ENCODE results near the gene CACNA1C.

The CACNA1C gene

GRCh38 chr12:2332236-2332635 lies 279.4 kb downstream of the CACNA1C start:
- no peak for DNase-seq

DNA sequence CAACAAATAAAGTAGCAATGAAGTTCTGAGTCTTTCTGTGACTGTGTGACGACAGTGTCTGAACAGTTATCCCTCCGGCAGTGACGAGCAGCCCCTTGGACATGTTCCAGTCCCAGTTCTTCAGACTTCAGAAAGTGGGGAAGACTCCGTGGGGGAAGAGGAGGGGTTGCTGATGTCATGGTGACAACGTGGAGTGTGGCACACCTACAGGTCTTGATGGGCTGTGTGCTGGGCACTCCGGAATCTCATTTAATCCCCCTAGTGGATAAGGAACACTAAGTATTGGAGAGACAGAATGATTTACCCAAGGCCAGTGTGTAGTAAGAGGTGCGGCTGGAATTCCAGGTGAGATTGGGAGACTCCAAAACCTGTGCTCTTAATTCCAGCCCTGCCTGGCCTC lies 280.2 kb downstream of the CACNA1C start:
- DNase-seq, result no peak

DNA sequence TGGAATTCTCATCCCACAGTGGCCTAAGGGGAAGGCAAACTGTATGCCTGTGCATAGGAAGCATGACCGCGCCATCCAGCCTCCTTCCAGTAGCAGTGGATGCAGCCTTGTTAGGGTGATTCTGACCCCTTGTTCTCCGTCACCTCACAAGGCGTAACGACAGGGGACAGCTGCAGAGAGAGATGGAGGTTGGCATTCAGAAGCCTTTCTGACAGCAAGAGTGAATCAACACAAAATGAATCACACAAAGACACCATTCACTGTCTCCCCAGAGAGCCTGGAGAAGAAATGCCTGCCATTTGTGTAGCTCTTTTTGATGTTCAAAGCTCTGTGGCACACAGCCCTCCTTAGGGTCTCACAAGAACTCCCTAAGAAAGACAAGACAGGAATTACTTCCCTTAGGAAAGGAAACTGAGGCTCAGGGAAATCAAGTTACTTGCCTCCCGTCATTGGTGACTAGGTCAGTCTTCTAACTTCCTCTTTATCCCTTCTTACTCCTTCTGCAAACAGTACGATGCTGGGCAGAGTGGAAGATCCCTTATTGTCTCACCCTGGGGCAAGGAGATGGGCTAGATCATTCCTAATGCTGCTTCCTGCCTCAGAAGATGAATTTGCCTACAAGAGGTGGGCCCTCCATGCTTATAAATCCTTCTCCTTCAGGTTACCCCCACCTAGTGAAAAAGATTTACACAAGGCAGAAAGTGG lies 280.9 kb downstream of the CACNA1C start:
- no peak for DNase-seq

- no peak for DNase-seq
Measured at GRCh38 chr12:2334271-2334670, 281.5 kb downstream of the CACNA1C start.

GRCh38 chr12:2334689-2335088 lies 281.9 kb downstream of the CACNA1C start:
- no peak for DNase-seq

GRCh38 chr12:2335109-2335508 lies 282.3 kb downstream of the CACNA1C start:
- DNase-seq, result no peak

DNA sequence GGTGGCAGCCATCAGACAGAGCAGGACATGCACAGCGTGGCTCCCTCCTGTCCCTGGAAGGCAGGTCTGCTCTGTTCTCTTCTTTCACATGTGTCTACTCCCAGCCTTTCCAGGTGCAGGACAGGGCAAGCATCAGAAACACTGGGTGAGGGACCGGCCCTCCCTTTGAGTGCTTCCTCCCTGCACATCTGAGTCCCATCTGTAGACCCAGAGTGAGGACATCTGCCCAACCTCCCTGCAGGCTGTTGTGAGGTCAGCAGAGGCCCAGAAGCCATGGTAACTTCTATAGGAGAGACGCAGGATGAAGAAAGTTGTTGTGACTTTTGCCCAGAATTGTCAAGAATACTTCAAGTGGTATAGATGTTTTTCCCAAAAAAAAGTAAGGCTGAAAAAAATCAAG lies 282.7 kb downstream of the CACNA1C start:
- no peak for DNase-seq

DNA sequence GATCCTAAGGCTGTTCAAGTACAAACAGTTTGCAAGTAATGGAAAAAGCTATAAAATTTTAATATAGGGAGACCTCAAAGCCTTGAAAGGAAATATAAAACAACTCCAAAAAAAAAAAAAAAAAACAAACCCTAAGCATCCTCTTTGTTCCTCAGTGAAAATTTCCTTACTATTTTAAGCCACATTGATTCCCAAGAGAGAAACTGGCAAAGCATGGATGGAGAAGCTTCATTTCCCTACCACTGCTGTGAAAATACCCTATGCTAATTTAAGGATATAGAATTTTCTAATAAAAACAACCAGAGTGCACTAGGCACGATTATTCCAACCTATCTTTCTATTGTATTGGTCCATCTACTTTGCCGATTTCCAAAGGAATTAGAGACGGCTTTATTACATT lies 283.1 kb downstream of the CACNA1C start:
- no peak for DNase-seq

DNA sequence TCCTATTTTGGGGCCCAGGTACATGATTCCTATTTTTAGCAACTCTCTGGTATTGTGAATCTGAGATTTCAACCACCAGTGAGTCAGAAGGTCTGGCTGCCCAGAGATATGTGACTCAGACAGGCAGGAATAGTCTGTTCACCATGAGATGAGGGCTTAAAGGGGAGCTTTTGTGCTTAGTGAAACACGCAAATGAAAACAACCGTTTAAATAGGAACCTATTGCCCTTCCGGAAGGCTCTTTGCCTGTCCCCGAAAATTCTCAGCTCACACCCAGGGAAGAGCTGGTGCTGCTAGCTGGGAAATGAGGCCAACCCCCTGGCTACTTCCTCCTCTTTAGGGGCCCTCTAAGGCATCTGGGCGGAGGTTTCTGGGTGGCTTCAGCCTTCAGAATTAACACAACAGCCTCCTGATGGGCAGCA lies 283.6 kb downstream of the CACNA1C start:
- no peak for DNase-seq

GRCh38 chr12:2337031-2338010 lies 284.5 kb downstream of the CACNA1C start:
- DNase-seq, result no peak

GRCh38 chr12:2338381-2338780 lies 285.6 kb downstream of the CACNA1C start:
- no peak for DNase-seq

DNA sequence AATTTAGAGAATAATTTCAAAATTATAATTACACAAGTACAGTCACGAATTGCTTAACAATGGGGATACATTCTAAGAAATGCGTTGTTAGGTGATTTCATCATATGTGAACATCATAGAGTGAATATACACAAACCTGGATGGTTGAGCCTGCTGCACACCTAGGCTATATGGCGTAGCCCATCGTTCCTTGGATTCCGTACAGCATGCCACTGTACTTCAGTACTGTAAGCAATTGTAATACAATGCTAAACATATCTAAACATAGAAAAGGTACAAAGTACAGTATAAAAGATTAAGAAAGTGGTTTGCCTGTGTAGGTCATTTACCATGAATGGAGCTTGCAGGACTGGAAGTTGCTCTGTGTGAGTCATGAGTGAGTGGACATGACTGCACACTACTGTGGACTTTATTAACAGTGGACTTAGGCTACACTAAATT lies 286.2 kb downstream of the CACNA1C start:
- no peak for DNase-seq

DNA sequence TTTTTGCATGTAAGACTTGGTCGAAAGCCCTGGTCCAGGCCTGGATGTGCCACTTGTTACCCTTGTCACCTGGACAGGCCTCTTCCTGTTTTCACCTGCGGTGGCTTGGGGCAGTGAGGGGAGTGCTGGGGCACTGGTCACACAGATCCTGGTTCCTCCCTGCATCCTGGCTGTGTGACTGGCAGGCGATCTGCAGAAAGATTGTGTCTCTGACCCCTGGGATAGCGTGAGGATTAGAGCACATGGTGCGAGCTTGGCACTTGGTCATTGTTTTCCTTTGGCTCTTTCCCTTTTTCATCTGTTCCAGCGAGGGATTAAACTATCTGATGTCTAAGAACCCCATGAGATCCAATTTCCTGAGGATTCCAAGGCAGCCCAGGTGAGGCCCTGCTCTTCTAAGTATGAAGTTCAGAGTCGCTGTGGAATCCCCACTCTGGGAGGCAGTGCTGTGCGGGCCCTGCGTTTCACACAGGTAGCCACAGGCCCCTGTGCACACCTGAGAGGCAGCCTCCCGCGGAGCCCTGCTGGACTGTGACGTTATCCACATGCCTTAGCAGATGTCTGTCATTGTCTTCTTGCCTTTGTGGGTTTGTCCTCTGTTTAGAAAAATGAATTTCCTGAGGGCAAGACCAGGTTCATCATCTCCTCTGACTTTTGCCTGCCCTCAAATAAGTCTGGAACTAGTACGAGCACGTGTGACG lies 288.4 kb downstream of the CACNA1C start:
- DNase-seq, result no peak

- no peak for DNase-seq
Measured at GRCh38 chr12:2341871-2342270, 289.1 kb downstream of the CACNA1C start.

DNA sequence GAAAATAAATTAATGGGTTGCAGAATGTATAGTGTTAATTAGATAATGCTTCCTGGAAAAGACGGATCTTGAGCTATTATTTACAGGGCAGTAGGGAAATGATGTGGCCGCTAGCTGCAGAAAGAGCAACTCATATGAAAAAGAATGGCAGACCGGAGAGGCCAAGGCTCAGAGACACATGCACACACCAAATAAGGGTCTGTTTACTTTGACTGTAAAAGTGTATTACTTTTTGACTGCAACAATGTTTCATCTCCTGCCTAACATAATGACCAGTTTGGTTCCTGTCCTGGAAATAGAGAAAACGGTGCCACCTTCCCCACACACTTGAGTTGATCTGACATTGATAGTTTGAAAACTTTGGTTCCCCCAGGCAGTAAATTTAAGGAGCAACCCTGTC lies 290.9 kb downstream of the CACNA1C start:
- DNase-seq, result no peak

DNA sequence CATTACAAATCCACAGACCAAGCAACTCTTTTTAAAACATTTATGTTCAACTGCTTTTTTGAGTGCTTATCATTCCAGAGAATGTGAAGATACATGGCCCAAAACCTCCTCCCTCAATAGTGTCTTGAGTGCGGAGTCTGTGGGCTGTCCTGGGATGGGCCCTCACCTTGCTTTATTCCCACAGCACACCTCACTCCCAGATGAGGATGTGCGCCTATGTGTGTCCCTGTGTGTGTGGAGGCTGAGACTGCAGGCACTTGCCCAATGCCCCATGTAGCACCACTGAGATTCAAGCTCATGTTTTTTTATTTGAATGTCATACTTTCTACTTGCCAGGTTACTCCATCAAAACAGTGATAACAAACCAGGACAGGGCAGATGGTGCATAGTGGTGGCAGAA lies 291.7 kb downstream of the CACNA1C start:
- no peak for DNase-seq

DNA sequence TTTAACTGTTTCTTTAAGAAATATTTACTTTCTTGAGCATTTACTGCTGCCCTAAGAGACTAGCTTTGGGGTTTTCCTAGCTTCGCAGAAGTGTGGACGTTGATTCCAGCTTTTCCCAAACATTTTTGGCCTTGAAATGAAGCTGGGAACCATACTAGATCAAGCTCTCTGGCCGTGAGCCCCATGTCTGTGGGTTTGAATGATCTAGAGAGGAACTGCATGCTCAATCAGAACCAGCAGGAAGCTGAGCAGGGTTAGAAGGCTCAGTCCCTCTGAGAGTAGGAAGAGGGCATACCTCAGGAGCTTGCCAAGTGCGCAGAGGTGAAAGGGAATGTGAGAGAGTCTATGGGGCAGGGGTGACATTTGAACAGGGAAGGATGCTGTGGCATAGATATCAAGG lies 292.1 kb downstream of the CACNA1C start:
- DNase-seq, result no peak

DNA sequence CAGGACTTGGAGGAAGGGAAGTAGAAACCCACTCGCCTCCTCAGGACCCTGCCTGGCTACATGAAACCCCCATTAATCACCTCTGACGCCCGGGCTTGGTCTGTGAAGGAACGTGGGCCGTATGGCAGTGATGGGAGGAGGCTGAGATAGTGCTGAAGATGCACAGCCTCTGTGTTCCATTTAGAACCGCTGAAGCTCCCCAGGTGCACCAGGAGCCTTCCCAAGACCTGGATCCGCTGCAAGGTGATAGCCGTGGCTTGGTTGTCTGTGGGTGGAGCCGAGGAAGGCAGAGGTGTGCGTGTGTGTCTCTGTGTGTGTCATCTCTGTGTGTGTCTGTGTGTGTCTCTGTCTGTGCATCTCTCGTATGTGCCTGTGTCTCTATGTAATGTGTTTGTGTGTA lies 293.1 kb downstream of the CACNA1C start:
- no peak for DNase-seq

GRCh38 chr12:2346416-2346815 lies 293.6 kb downstream of the CACNA1C start:
- DNase-seq, result no peak

DNA sequence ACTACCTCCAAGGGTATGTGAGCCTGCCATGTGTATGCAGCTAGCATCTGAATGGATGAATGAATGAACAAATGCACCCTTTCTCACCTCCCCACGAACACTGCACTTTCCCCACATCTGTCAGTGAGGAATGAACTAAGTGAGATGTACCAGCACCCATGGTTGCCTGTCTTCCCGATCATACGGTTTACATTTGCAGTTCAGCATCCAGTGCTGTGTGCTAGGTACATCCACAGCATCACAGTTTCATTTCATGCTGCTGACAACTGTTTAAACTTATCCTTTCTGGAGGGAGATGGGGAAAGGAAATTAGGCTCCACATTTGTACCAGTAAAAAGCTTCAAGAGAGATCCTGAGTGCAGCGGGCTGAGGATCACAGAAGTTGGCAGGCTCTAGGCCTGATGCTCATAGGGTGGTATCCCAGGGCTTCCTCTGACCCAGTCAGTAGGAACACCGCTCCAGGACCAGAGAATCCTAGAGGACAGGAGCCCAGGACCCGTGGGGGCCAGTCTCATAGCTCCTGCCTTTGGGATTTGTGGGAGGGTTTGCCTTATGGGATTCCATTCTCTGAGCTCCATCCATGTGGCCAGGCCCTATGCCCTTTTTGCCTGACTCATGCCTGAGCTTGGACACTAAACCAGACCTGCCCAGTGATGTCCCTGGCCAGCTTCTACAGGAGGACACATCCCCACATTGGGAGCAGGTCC lies 294.5 kb downstream of the CACNA1C start:
- DNase-seq, result no peak

DNA sequence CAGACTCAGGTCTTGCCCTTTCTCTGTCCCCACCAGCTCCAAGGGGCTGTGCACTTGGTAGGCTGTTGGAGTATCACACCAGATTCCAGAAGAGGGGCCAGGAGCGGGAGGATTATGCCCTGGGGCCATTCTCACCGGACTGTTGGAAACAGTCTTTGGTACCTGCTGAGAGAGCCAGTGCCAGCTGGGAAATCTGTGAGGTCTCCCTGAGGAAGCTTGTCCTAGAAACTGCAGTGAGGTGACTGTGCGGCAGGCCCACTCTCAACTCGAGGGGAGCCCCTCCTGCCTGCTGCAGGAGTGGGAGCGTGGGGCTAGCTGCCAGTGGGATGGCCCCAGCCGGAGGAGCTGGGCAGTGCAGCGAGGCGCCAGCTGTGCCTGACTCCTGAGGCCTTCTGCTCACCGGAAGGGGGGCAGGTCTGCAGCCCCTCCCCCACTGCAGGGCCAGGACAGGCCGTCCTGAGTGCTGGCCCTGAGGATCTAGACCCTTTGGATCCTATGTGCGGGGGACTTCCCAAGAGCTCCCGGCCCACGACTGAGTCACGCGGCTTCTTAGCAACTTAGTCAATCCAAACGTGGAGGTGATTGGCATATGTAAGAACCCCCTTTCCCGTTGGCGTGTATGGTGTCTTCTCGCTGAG lies 295.2 kb downstream of the CACNA1C start:
- DNase-seq, result no peak

- no peak for DNase-seq
Measured at GRCh38 chr12:2348482-2348852, 295.7 kb downstream of the CACNA1C start.

Data from NCI-H2171 (cell line).